Astrocyte (in vitro differentiated cells and primary cell): Measurements from ENCODE around the gene ST8SIA5. TPM values are rescaled to one million over a fixed set of nuclear protein-coding genes. Genes with fewer than 3 reads are reported as not detected.

Experiments
- DNase-seq: peaks from one replicate; pipeline ENCODE4 v3.0.0-alpha.2; 2010; ENCODE audit warnings: low read depth
- FAIRE-seq: peaks from 2 replicates; lab custom pipeline; 2011; peaks lifted over from hg19 to GRCh38; lab: Jason Lieb, UNC
- H2AFZ ChIP-seq: 2 replicates; pipeline ENCODE4 v1.6.0; 2012; ENCODE audit warnings: low read depth, low read length, inconsistent platforms
- H3K27ac ChIP-seq: 2 replicates; pipeline ENCODE4 v1.5.1; 2011; ENCODE audit warnings: low read depth, low read length, inconsistent platforms
- H3K27me3 ChIP-seq: 2 replicates; pipeline ENCODE4 v1.6.0; 2011; ENCODE audit warnings: low read length, inconsistent platforms; ENCODE audit not compliant: insufficient read depth
- H3K36me3 ChIP-seq: 2 replicates; pipeline ENCODE4 v1.5.1; 2011; ENCODE audit warnings: low read length, inconsistent platforms; ENCODE audit not compliant: insufficient read depth
- H3K4me1 ChIP-seq: 2 replicates; pipeline ENCODE4 v1.5.1; 2011; ENCODE audit warnings: low read length, inconsistent platforms; ENCODE audit not compliant: insufficient read depth
- H3K4me2 ChIP-seq: 2 replicates; pipeline ENCODE4 v1.6.0; 2012; ENCODE audit warnings: low read length, inconsistent platforms
- H3K4me3 ChIP-seq: 2 replicates; pipeline ENCODE4 v1.5.1; 2011; ENCODE audit warnings: low read depth, mild to moderate bottlenecking, low read length, inconsistent platforms; ENCODE audit not compliant: insufficient read depth
- H3K79me2 ChIP-seq: 2 replicates; pipeline ENCODE4 v1.6.0; 2012; ENCODE audit warnings: mild to moderate bottlenecking, low read length, inconsistent platforms; ENCODE audit not compliant: insufficient read depth
- H3K9ac ChIP-seq: 2 replicates; pipeline ENCODE4 v1.6.0; 2012; ENCODE audit warnings: mild to moderate bottlenecking, low read length, inconsistent platforms
- H3K9me3 ChIP-seq: 2 replicates; pipeline ENCODE4 v1.5.1; 2012; ENCODE audit warnings: low read depth, mild to moderate bottlenecking, low read length, inconsistent platforms; ENCODE audit not compliant: insufficient read depth
- H4K20me1 ChIP-seq: 2 replicates; pipeline ENCODE4 v1.6.0; 2012; ENCODE audit warnings: low read length, inconsistent platforms; ENCODE audit not compliant: insufficient read depth
- H3K27ac Mint-ChIP-seq: one replicate; pipeline ENCODE4 v1.8.0; 2021; ENCODE audit warnings: mild to moderate bottlenecking, mixed read lengths; ENCODE audit not compliant: unreplicated experiment
- H3K27me3 Mint-ChIP-seq: one replicate; pipeline ENCODE4 v1.8.0; 2021; ENCODE audit warnings: low read depth, mixed read lengths; ENCODE audit not compliant: unreplicated experiment
- H3K36me3 Mint-ChIP-seq: one replicate; pipeline ENCODE4 v1.8.0; 2021; ENCODE audit warnings: low read depth, mixed read lengths; ENCODE audit not compliant: unreplicated experiment
- H3K4me1 Mint-ChIP-seq: one replicate; pipeline ENCODE4 v1.8.0; 2021; ENCODE audit warnings: low read depth, mixed read lengths; ENCODE audit not compliant: unreplicated experiment
- H3K4me3 Mint-ChIP-seq: one replicate; pipeline ENCODE4 v1.8.0; 2021; ENCODE audit warnings: mild to moderate bottlenecking, moderate library complexity, mixed read lengths; ENCODE audit not compliant: unreplicated experiment
- H3K9me3 Mint-ChIP-seq: one replicate; pipeline ENCODE4 v1.8.0; 2021; ENCODE audit warnings: mild to moderate bottlenecking, mixed read lengths; ENCODE audit not compliant: unreplicated experiment
- CTCF ChIP-seq: IDR thresholded peaks from 2 replicates; pipeline ENCODE4 v1.5.1; 2011; ENCODE audit warnings: low read depth, mild to moderate bottlenecking, inconsistent platforms, low read length, moderate library complexity; ENCODE audit not compliant: insufficient read depth
- EZH2 ChIP-seq: IDR thresholded peaks from 2 replicates; pipeline ENCODE4 v1.6.1; 2012; ENCODE audit warnings: mild to moderate bottlenecking, low read length, inconsistent platforms; ENCODE audit not compliant: insufficient read depth
- total RNA-seq: library from RNA; stranded (reverse); gene quantifications from 2 replicates; pipeline ENCODE4 v1.2.1, GENCODE V29; 2021

The ST8SIA5 gene
- total RNA-seq, 1 donor from 2014 or later: 0.36 TPM

- Mint-ChIP-seq H3K9me3 (peaks cover 3% of the 10 kb centered on the region), H3K27ac (no peak overlapping the region), H3K27me3 (peaks cover 6% of the 10 kb centered on the region), H3K4me1 (no peaks in the 10 kb centered on the region), H3K4me3 (no peak overlapping the region), H3K36me3 (no peaks in the 10 kb centered on the region)
- TF ChIP-seq EZH2: no peak
- TF ChIP-seq CTCF: no peak
- Histone ChIP-seq H3K79me2 (no peaks in the 10 kb centered on the region), H2AFZ (no peak overlapping the region), H3K27ac (no peak overlapping the region), H3K9me3 (no peaks in the 10 kb centered on the region), H3K4me3 (no peak overlapping the region), H4K20me1 (no peaks in the 10 kb centered on the region), H3K4me1 (no peaks in the 10 kb centered on the region), H3K36me3 (no peaks in the 10 kb centered on the region), H3K9ac (no peak overlapping the region), H3K4me2 (no peak overlapping the region), H3K27me3 (no peaks in the 10 kb centered on the region)
- FAIRE-seq: no peak
- DNase-seq: no peak
Observed at GRCh38 chr18:46700066-46700824, 56.6 kb downstream of the ST8SIA5 start.

GRCh38 chr18:46696702-46697101, 60.2 kb downstream of the ST8SIA5 start:
- no peaks in the 10 kb centered on the region for H3K4me1 Mint-ChIP-seq
- no peak overlapping the region for H3K9ac ChIP-seq
- no peak overlapping the region for H3K27ac ChIP-seq
- H4K20me1 ChIP-seq: no peaks in the 10 kb centered on the region
- H3K27me3 ChIP-seq: no peaks in the 10 kb centered on the region
- H3K4me3 Mint-ChIP-seq: no peak overlapping the region
- no peak overlapping the region for H3K4me3 ChIP-seq
- H3K27me3 Mint-ChIP-seq: peaks cover 13% of the 10 kb centered on the region
- DNase-seq: no peak
- peaks cover 3% of the 10 kb centered on the region for H3K9me3 Mint-ChIP-seq
- H3K36me3 Mint-ChIP-seq: no peaks in the 10 kb centered on the region
- H3K4me1 ChIP-seq: no peaks in the 10 kb centered on the region
- H2AFZ ChIP-seq: no peak overlapping the region
- H3K79me2 ChIP-seq: no peaks in the 10 kb centered on the region
- no peaks in the 10 kb centered on the region for H3K9me3 ChIP-seq
- no peak overlapping the region for H3K27ac Mint-ChIP-seq
- no peak overlapping the region for H3K4me2 ChIP-seq
- no peaks in the 10 kb centered on the region for H3K36me3 ChIP-seq
- TF ChIP-seq CTCF: no peak
- no peak for TF ChIP-seq EZH2
- no peak for FAIRE-seq

- DNase-seq: no peak
- H3K9ac ChIP-seq: no peak overlapping the region
- H3K9me3 ChIP-seq: no peaks in the 10 kb centered on the region
- H3K27me3 Mint-ChIP-seq: peaks cover 13% of the 10 kb centered on the region
- peaks cover 3% of the 10 kb centered on the region for H3K9me3 Mint-ChIP-seq
- H3K27ac Mint-ChIP-seq: no peak overlapping the region
- no peaks in the 10 kb centered on the region for H4K20me1 ChIP-seq
- no peak overlapping the region for H2AFZ ChIP-seq
- no peaks in the 10 kb centered on the region for H3K36me3 Mint-ChIP-seq
- no peaks in the 10 kb centered on the region for H3K27me3 ChIP-seq
- no peaks in the 10 kb centered on the region for H3K4me1 ChIP-seq
- no peak overlapping the region for H3K4me3 Mint-ChIP-seq
- H3K4me1 Mint-ChIP-seq: no peaks in the 10 kb centered on the region
- H3K4me3 ChIP-seq: no peak overlapping the region
- no peaks in the 10 kb centered on the region for H3K79me2 ChIP-seq
- TF ChIP-seq CTCF: no peak
- no peak for TF ChIP-seq EZH2
- H3K27ac ChIP-seq: no peak overlapping the region
- no peak for FAIRE-seq
- no peak overlapping the region for H3K4me2 ChIP-seq
- no peaks in the 10 kb centered on the region for H3K36me3 ChIP-seq
Observed at GRCh38 chr18:46696268-46696667, 60.6 kb downstream of the ST8SIA5 start.
